Natural killer cell (primary cell): Measurements from ENCODE around the gene GPX4. TPM values are rescaled to one million over a fixed set of nuclear protein-coding genes. Genes with fewer than 3 reads are reported as not detected.

Source experiments
- ATAC-seq, 3 donors: fragments of 150-1000 bp in 2 of 3; fragments of 200-7000 bp in 1 of 3; cut with Tn5 transposase; 1 replicate in 1 of 3; 2 replicates in 2 of 3; pipeline ENCODE4 v1.10.0; 2021; ENCODE audit warnings: mild to moderate bottlenecking in 2 of 3, moderate library complexity in 2 of 3
- DNase-seq, 2 donors: peaks; one replicate each; pipeline versions ENCODE4 v3.0.0 to v3.0.0-alpha.2; 2013 to 2021; ENCODE audit warnings: mixed read lengths in 1 of 2
- H3K27ac ChIP-seq: one replicate; pipeline ENCODE4 v1.5.1; 2013; ENCODE audit warnings: mild to moderate bottlenecking, low read length
- H3K27me3 ChIP-seq: one replicate; pipeline ENCODE4 v1.6.1; 2013; ENCODE audit warnings: low read length; ENCODE audit not compliant: control insufficient read depth, insufficient read depth
- H3K36me3 ChIP-seq: one replicate; pipeline ENCODE4 v1.6.1; 2013; ENCODE audit warnings: low read length; ENCODE audit not compliant: control insufficient read depth, insufficient read depth
- H3K4me1 ChIP-seq: one replicate; pipeline ENCODE4 v1.6.1; 2013; ENCODE audit warnings: low read length; ENCODE audit not compliant: control insufficient read depth, insufficient read depth
- H3K4me3 ChIP-seq: one replicate; pipeline ENCODE4 v1.5.1; 2013; ENCODE audit warnings: low read length
- H3K9me3 ChIP-seq: one replicate; pipeline ENCODE4 v1.6.1; 2013; ENCODE audit warnings: low read length; ENCODE audit not compliant: control insufficient read depth, insufficient read depth
- H3K27ac Mint-ChIP-seq, 2 donors: one replicate each; pipeline ENCODE4 v1.8.0; 2022; ENCODE audit warnings: mild to moderate bottlenecking in 2 of 2, mixed read lengths in 2 of 2, moderate library complexity in 1 of 2
- H3K27me3 Mint-ChIP-seq, 2 donors: one replicate each; pipeline ENCODE4 v1.8.0; 2022; ENCODE audit warnings: low read depth in 2 of 2, mixed read lengths in 2 of 2
- H3K36me3 Mint-ChIP-seq: one replicate; pipeline ENCODE4 v1.8.0; 2022; ENCODE audit warnings: mixed read lengths
- H3K4me1 Mint-ChIP-seq, 2 donors: one replicate each; pipeline ENCODE4 v1.8.0; 2022; ENCODE audit warnings: mixed read lengths in 2 of 2
- H3K4me3 Mint-ChIP-seq: one replicate; pipeline ENCODE4 v1.8.0; 2022; ENCODE audit warnings: mild to moderate bottlenecking, moderate library complexity, mixed read lengths
- H3K9me3 Mint-ChIP-seq, 2 donors: one replicate each; pipeline ENCODE4 v1.8.0; 2022; ENCODE audit warnings: mixed read lengths in 2 of 2
- WGBS: methylation state at CpG from one replicate; pipeline ENCODE4 v1.1.7; 2013; ENCODE audit warnings: missing lambda C conversion rate; ENCODE audit not compliant: insufficient coverage; 5-methylcytosine and 5-hydroxymethylcytosine counted together
- intact Hi-C: fragments of 100-400 bp; cut with micrococcal nuclease; formaldehyde crosslinking; loops from one replicate; pipeline ENCODE4 v1.14.2; 2022
- total RNA-seq, 4 donors: library from RNA; stranded (reverse); fragments of 120-200 nt in 1 of 4; gene quantifications; one replicate each; pipeline versions ENCODE4 v1.2.3 to v1.2.4, GENCODE V29; 2013 to 2022
- TF ChIP-seq, protein P1 (sequence below): fragments of 200-600 bp; IDR thresholded peaks from one replicate; pipeline ENCODE4 v1.8.0; 2022; ENCODE audit warnings: antibody characterized with exemption

The GPX4 gene
- total RNA-seq, 3 donors from 2014 or later (not counting 1 experiment from before 2014, with no cell fraction given), result 108 to 126 (median 121) TPM

DNA sequence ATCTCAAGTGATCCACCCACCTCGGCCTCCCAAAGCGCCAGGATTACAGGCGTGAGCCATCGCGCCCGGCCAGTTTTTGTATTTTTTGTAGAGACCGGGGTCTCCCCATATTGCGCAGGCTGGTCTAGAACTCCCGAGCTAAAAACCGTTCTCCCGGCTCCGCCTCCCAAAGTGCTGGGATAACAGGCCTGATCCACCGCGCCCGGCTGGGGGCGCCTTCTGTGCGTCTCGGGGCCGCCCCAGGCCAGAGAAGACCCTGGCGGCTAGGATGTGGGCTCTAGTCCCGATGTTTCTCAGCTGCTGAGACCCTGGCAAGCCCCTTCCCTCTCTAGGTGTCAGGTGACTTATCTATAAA lies 33.2 kb upstream of the GPX4 start:
- Mint-ChIP-seq H3K36me3 (peaks cover 2% of the 10 kb centered on the region), H3K9me3 (no peaks in the 10 kb centered on the region), H3K4me1 (peaks cover 31 to 46% of the 10 kb centered on the region in 2 donors), H3K27me3 (no peaks in the 10 kb centered on the region), H3K27ac (peak overlapping the region; percentile 33 to 93), H3K4me3 (peak overlapping the region; percentile 91)
- H3K36me3 ChIP-seq, result peaks cover 59% of the 10 kb centered on the region
- TF ChIP-seq, protein P1, sequence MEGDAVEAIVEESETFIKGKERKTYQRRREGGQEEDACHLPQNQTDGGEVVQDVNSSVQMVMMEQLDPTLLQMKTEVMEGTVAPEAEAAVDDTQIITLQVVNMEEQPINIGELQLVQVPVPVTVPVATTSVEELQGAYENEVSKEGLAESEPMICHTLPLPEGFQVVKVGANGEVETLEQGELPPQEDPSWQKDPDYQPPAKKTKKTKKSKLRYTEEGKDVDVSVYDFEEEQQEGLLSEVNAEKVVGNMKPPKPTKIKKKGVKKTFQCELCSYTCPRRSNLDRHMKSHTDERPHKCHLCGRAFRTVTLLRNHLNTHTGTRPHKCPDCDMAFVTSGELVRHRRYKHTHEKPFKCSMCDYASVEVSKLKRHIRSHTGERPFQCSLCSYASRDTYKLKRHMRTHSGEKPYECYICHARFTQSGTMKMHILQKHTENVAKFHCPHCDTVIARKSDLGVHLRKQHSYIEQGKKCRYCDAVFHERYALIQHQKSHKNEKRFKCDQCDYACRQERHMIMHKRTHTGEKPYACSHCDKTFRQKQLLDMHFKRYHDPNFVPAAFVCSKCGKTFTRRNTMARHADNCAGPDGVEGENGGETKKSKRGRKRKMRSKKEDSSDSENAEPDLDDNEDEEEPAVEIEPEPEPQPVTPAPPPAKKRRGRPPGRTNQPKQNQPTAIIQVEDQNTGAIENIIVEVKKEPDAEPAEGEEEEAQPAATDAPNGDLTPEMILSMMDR, result no peak
- ATAC-seq (no peak), DNase-seq (no peak)
- no peak overlapping the region for H3K27ac ChIP-seq
- no peaks in the 10 kb centered on the region for H3K9me3 ChIP-seq
- no peaks in the 10 kb centered on the region for H3K27me3 ChIP-seq
- intact Hi-C loops, result no loop called here
- 95% methylated on average over 21 of the region's 21 CpGs for WGBS
- H3K4me1 ChIP-seq, result peaks cover 82% of the 10 kb centered on the region
- H3K4me3 ChIP-seq, result no peak overlapping the region

GRCh38 chr19:1070931-1071791 lies 32.6 kb upstream of the GPX4 start:
- WGBS, result 93% methylated on average over 99 of the region's 99 CpGs
- no peak overlapping the region for H3K4me3 ChIP-seq
- ATAC-seq (no peak), DNase-seq (no peak)
- Mint-ChIP-seq H3K4me3 (no peak overlapping the region), H3K36me3 (peaks cover 7% of the 10 kb centered on the region), H3K27ac (peak overlapping the region; percentile 73 to 93), H3K4me1 (peaks cover 37 to 46% of the 10 kb centered on the region in 2 donors), H3K9me3 (no peaks in the 10 kb centered on the region), H3K27me3 (no peaks in the 10 kb centered on the region)
- TF ChIP-seq, protein P1, result no peak
- H3K27me3 ChIP-seq, result no peaks in the 10 kb centered on the region
- peaks cover 82% of the 10 kb centered on the region for H3K4me1 ChIP-seq
- no peaks in the 10 kb centered on the region for H3K9me3 ChIP-seq
- peaks cover 65% of the 10 kb centered on the region for H3K36me3 ChIP-seq
- intact Hi-C loops, result no loop called here
- H3K27ac ChIP-seq, result no peak overlapping the region

DNA sequence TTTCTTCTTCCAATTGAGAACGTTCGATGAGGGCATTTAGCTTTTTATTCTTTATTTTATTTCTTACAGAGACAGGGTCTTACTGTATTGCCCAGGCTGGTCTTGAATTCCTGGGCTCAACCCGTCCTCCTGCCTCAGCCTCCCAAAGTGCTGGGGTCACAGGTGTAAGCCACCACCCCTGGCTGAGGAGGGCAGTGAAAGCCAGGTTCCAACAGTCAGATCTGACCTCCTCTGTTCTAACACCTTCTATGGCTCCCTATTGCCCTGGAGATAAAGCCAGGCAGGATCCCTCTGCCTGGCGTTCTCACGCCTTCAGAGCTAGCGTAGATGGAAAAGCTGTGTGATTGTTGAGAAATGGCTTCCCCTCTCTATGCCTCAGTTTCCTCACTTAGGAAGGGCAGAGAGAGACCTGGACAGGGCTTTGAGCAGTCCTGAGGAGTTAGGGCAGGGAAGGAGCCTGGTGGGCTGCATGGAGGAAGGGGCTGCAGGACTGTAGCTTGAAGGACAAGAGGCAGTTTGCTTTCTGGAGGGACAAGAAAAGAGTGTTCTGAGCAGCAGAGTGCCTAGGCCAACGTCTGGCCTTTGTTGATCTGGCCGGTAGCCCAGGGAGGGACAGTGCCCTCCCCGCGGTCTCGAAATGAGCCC lies 31.3 kb upstream of the GPX4 start:
- no peak for ATAC-seq
- TF ChIP-seq, protein P1, result no peak
- H3K36me3 Mint-ChIP-seq, result peaks cover 7% of the 10 kb centered on the region
- H3K27ac ChIP-seq, result no peak overlapping the region
- no peak overlapping the region for H3K4me3 ChIP-seq
- peaks cover 69% of the 10 kb centered on the region for H3K36me3 ChIP-seq
- no peak for DNase-seq
- H3K4me3 Mint-ChIP-seq, result peak overlapping the region; percentile 85
- no peaks in the 10 kb centered on the region for H3K9me3 ChIP-seq
- peak overlapping the region; percentile 73 to 91 for H3K27ac Mint-ChIP-seq
- intact Hi-C loops, result no loop called here
- H3K4me1 ChIP-seq, result peaks cover 88% of the 10 kb centered on the region
- H3K27me3 ChIP-seq, result no peaks in the 10 kb centered on the region
- 91% methylated on average over 10 of the region's 11 CpGs for WGBS
- H3K9me3 Mint-ChIP-seq, result no peaks in the 10 kb centered on the region
- H3K27me3 Mint-ChIP-seq, result no peaks in the 10 kb centered on the region
- peaks cover 43 to 51% of the 10 kb centered on the region in 2 donors for H3K4me1 Mint-ChIP-seq
